Measurements from ENCODE around the gene SPATS2.

SPATS2 gene

DNA sequence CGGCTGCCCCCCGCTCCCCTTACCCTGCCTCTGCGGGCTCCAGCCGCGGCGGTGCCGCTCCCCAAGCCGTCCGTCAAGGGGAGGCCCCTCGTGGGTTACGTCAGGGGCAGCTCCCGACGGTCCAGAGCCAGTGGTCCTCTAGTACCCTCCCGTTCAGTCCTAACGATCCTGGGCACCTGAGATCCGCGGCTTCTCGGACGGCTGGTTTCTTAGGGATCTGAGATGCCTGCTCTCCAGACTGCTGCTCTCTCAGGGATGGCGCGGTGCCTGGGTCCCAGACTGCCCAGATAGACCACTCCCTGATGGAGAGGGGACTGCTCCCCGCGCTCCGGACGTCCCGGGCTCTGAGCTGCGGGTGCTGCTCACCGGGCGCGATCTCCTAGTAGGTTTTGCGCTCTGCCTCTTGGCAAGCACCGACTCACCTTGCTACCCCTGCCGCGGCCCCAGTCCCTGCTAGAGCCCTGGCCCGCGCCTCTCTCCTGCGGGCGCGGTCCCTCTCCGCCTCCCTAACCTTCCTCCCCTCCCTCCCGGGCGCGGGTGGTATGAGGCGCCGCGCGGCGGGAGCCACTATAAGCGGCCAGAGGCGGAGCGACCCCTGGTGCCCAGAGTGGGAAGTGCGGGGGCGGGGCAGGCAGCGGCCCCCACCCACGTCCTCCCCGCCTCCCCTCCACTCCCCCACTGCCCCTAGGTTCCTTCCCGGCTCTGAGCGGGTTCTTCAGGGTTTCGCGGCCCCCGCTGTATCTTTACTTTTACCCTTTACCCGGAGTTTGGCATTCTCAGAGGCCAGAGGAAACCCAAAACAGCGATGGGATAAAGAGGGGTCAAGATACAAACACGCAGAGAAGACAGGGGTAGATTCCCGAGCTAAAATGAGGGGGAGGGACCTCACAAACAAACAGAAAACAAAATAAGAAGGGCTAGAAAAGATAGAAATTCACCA lies 30.3 kb upstream of the SPATS2 start, which contains the start of gene C1QL4:
Gene C1QL4 (minus strand): TSS at position 544 of the 940 bp plus-strand sequence. CDS start 711 bp downstream, outside the sequence.
- peak; percentile 43 for DNase-seq

DNA sequence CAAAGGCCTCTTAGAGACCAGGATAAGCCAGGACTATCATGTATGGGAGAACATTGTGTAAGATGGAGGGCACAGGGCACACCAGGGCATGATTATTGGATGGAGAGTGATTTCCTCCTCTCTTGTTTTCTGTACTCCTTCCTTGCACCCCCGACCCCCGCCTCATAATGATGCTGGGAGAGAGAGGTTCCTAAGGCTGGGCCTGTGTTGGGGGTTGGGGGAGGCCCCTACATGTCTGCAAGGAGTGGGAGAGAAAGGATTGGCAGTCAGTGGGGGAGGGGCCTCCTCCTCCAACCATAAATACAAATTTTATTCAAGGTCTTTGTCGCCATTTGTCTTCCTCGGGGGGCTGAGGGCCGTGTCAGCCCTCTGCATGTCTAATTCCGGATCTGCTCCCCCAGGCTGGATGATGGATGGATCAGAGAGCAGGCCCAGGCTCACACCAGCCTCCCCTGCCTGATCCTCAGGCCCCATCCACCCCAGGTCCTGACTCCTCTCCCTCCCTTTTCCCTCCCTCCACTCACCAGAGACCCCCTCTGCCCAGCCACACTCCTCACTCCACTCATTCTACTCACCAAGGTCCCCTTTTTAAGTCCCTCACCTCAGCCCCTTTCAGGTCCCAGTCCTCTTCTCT lies 28.3 kb upstream of the SPATS2 start:
- no peak for DNase-seq

DNA sequence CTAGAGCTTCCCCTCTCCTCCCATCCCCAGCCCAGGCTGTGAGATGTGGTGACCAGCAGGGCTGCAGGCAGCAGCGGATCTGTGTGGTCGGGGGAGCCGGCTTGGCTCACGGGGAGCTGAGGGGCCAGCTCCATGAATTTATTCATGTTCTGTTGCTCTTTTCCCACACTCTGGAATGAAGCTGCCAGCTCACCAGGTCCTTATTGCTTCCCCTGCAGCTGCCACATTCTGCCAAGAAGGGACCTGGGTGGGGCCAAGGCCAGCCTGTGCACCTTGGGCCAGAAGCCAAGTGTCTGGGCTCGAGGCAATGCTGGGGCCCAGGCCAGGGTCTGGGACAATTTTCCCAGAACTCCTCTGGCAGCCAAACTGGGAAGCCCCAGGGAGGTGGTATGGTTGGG lies 27.8 kb upstream of the SPATS2 start:
- no peak for DNase-seq

DNA sequence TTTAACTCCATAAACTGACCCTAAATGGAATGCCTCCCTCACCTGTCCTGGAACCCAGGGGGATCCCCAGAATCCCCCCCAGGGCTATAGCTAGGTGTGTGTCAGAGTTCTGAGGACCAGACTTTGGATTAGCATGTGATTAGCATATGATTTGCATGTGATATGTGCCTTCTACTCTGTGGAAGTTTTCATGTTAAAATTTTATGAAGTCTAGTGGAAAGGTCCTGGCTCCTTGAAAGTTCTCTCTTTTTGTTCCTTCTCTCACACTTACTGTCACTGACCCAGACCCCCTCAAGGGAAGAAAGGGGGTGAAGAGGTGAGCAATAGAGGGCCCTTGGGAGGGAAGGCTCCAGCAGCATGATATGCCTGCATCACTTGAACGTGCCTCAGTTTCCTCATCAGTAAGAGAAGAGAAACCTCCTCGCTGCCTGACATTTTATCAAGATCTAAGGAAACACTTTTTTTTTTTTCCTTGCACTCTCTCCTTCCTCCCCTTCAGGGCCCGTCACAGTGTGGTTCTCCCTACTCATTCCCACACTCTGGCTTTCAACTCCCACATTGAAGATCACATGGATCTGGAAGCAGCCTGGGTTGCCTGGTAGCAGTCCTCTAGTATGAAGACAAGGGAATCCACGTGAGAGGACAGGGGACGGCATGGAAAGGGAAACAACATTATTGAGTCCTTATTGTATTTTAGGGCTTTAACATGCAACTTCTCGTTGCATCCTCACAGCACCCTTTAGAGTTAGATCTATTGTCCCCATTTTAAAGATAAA lies 27.0 kb upstream of the SPATS2 start:
- no peak for DNase-seq

GRCh38 chr12:49340971-49341776 lies 26.1 kb upstream of the SPATS2 start:
- no peak for DNase-seq

- no peak for DNase-seq
Measured at GRCh38 chr12:49341777-49342065, 25.5 kb upstream of the SPATS2 start.

- peak; percentile 77 for DNase-seq
Measured at GRCh38 chr12:49342066-49342913, 25.0 kb upstream of the SPATS2 start.

- no peak for DNase-seq
Measured at GRCh38 chr12:49342914-49343731, 24.1 kb upstream of the SPATS2 start.

DNA sequence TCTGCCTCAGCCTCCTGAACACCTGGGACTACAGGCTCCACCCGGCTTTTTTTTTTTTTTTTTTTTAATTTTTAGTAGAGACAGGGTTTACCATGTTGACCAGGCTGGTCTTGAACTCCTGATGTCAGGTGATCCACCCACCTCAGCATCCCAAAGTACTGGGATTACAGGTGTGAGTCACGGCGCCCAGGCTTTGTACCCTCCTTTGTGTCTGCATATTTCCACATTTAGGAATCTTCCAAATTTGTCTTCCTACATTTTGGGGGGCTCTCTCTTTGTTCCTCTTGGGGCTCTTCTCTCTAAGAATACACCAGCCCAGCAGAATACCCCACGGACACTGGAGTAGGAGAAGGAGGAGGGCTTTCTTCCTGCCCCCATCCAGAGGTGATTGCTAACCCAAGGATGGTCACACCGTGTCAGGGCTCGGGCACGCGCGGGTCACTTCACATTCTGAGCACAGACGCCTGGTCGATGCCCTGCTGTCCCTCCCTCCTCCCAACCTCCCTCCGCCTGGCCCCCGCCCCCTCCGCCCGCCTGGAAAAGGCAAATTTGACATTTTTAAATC lies 22.7 kb upstream of the SPATS2 start:
- no peak for DNase-seq

DNA sequence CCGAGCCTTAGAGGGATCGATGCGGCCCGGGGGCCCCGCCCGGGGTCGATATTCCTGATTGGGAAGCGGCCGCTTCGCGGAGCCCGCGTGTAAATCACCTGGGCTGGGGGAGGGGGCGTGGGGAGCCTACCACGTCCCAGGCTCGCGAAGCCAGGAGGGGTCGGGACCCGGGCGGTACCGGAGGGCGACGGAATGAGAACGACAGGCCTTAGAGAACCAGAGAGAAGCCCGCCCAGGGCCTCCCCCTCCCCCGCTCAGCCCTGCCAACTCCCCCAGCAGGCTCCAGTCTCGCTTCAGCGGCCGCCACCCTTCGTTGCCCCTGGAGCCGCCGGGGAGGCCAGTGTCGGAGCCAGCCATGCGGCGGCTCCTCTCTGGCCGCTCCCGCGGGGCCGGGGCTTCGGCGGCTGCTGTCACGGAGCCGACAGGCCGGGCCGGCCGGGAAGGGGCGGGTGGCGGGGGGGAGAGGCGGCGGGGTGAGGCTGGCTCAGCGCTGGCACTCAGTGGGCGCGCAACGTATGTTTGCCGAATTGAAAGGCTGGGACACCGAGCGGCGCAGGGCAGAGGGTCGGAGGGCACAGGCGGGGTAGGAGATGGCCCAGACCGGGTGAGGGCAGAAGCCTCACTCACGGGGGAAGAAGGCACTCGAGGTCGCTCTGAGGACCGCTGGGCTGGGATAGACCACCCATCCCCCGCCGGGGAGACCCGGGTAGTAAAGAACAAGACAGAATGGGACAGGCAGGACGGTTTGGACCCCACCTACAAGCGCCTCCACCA lies 22.0 kb upstream of the SPATS2 start:
- no peak for DNase-seq

DNA sequence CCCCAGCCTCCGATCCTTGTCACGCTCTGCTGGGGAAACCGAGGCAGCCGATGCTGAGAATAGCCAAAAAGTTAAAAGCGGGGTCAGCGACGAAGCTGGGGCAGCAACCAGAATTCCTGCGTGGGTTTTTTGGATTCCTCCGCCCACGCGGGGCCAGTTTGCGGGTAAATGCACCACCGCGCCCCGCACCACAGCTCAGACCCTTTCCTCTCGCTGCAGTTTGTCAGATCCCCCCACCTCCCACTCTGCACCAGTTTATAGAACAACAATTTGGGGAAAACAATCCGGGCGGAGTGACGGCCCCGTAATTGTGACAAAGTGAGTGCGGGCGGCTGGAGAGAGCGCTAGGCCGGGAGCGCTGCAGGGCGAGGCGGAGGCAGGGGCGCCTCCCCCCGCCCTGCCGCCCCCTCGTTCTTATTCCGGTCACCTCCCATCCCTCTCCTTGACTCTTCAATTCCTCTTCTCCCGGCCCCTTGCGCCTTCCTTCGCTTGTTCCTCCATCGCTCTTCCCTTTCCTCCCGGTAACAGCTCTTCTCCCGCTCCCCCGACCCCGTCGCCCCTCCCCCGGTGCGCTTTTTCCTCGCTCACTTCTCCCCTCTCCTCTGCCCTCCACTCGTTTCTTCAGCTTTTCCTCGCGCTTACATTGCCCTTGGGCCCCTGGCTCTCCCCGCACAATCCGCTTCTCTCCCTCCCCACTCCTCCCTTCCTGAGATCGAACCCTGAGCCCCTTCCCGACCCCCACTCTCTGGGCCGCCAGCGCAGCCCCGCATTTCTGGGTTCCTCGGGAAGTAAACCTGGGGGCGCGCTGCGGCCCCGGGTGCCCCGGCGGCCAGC lies 21.2 kb upstream of the SPATS2 start:
- no peak for DNase-seq

GRCh38 chr12:49346659-49347310 lies 20.5 kb upstream of the SPATS2 start, which contains the start of gene DNAJC22:
TSS of gene DNAJC22 (plus strand) at chr12:49346888. CDS start at chr12:49348873, 1,985 bp downstream.
- no peak for DNase-seq

- no peak for DNase-seq
Measured at GRCh38 chr12:49347311-49348193, 19.7 kb upstream of the SPATS2 start.

DNA sequence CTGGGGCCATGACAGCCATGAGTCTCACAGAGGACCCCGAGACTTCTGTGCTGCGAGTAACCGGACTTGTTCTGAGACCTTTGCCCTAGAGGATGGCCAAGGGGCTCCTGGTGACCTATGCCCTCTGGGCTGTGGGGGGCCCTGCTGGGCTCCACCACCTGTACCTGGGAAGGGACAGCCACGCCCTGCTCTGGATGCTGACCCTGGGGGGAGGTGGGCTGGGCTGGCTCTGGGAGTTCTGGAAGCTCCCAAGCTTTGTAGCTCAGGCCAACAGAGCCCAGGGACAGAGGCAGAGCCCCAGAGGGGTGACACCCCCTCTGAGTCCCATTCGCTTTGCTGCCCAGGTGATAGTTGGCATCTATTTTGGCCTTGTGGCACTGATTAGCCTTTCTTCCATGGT lies 18.5 kb upstream of the SPATS2 start:
- DNase-seq = no peak

GRCh38 chr12:49349266-49349665 lies 18.0 kb upstream of the SPATS2 start:
- DNase-seq = no peak

- no peak for DNase-seq
Measured at GRCh38 chr12:49352351-49352750, 14.9 kb upstream of the SPATS2 start.

GRCh38 chr12:49355913-49356312 lies 11.3 kb upstream of the SPATS2 start:
- DNase-seq = no peak
